SU-DHL-6 (cell line): ENCODE measurements around the gene PPIL6.

ENCODE experiments used
- CTCF ChIP-seq: fragments of 200-600 bp; sonication (generic); IDR thresholded peaks from one replicate; pipeline ENCODE4 v1.5.1; 2017; ENCODE audit warnings: antibody characterized with exemption, mild to moderate bottlenecking, low read length, moderate library complexity; ENCODE audit not compliant: insufficient read depth, poor library complexity, severe bottlenecking
- EZH2phosphoT487 ChIP-seq: fragments of 200-600 bp; sonication (generic), shearing (Covaris generic); conservative IDR thresholded peaks from 2 replicates; pipeline ENCODE4 v1.6.1; 2018; ENCODE audit warnings: mild to moderate bottlenecking, antibody characterized with exemption, low read length, moderate library complexity, mixed read lengths

GRCh38 chr6:109461733-109462526, 21.5 kb upstream of the PPIL6 start:
- no peak for TF ChIP-seq CTCF
- no peak for TF ChIP-seq EZH2phosphoT487
